ENCODE measurements around the gene LILRB4.
"Not testable (repeated sequence)": the region's sequence is repeated elsewhere in the genome, so short reads cannot be mapped to it uniquely, and the experiment has no call there.

The LILRB4 gene

GRCh38 chr19:54650108-54650655 lies 12.6 kb upstream of the LILRB4 start:
- DNase-seq (ENCODE audit: low spot score) = no peak

- peak; percentile 8 for DNase-seq (ENCODE audit: low spot score)
These were observed 9.5 kb upstream of the LILRB4 start for GRCh38 chr19:54653181-54653809.

- no peak for DNase-seq (ENCODE audit: low spot score)
These were observed 8.1 kb upstream of the LILRB4 start for GRCh38 chr19:54654447-54655321.

GRCh38 chr19:54659300-54659699 lies 3.5 kb upstream of the LILRB4 start:
- DNase-seq (ENCODE audit: low spot score) = no peak

- no peak for DNase-seq (ENCODE audit: low spot score)
These were observed 2.5 kb upstream of the LILRB4 start for GRCh38 chr19:54660306-54660705.

GRCh38 chr19:54660964-54661363 lies 1.8 kb upstream of the LILRB4 start:
- no peak for DNase-seq (ENCODE audit: low spot score)

- no peak for DNase-seq (ENCODE audit: low spot score)
These were observed 821 bp upstream of the LILRB4 start for GRCh38 chr19:54661846-54662481.

GRCh38 chr19:54665530-54665929 lies 2.7 kb downstream of the LILRB4 start:
- no peak for DNase-seq (ENCODE audit: low spot score)

GRCh38 chr19:54667217-54667616 lies 4.4 kb downstream of the LILRB4 start:
- no peak for DNase-seq (ENCODE audit: low spot score)

GRCh38 chr19:54668353-54668752 lies 5.6 kb downstream of the LILRB4 start:
- DNase-seq (ENCODE audit: low spot score) = no peak

GRCh38 chr19:54670576-54671357 lies 8.0 kb downstream of the LILRB4 start:
- no peak for DNase-seq (ENCODE audit: low spot score)

- no peak for DNase-seq (ENCODE audit: low spot score)
These were observed 10.4 kb downstream of the LILRB4 start for GRCh38 chr19:54673222-54673621.

- DNase-seq (ENCODE audit: low spot score) = peak; percentile 53
These were observed 11.3 kb downstream of the LILRB4 start for GRCh38 chr19:54674021-54674617.

- peak; percentile 29 for DNase-seq (ENCODE audit: low spot score)
These were observed 13.5 kb downstream of the LILRB4 start for GRCh38 chr19:54676210-54676834.

GRCh38 chr19:54677217-54677616 lies 14.4 kb downstream of the LILRB4 start:
- no peak for DNase-seq (ENCODE audit: low spot score)

GRCh38 chr19:54681596-54681995 lies 18.8 kb downstream of the LILRB4 start:
- not testable (repeated sequence) for DNase-seq (ENCODE audit: low spot score)

GRCh38 chr19:54682306-54682856 lies 19.6 kb downstream of the LILRB4 start:
- no peak for DNase-seq (ENCODE audit: low spot score)

- no peak for DNase-seq (ENCODE audit: low spot score)
These were observed 21.7 kb downstream of the LILRB4 start for GRCh38 chr19:54684527-54684926.

- DNase-seq (ENCODE audit: low spot score) = no peak
These were observed 29.0 kb downstream of the LILRB4 start for GRCh38 chr19:54691582-54692297.

GRCh38 chr19:54692298-54692615 lies 29.5 kb downstream of the LILRB4 start:
- DNase-seq (ENCODE audit: low spot score) = no peak

All from hematopoietic multipotent progenitor cell treated with erythropoietin and hydrocortisone succinate and interleukin-3 and kit ligand, for 17 days (in vitro differentiated cells).